Hepatocyte (in vitro differentiated cells): ENCODE data around the gene CCDC158.

Experiments used
- CTCF ChIP-seq: fragments of 200-600 bp; sonication (generic); IDR thresholded peaks from 2 replicates; pipeline ENCODE4 v1.5.1; 2016; ENCODE audit warnings: antibody characterized with exemption, mild to moderate bottlenecking; ENCODE audit not compliant: poor library complexity
- EZH2phosphoT487 ChIP-seq: fragments of 200-600 bp; sonication (generic); IDR thresholded peaks from one replicate; pipeline ENCODE4 v1.6.1; 2018; ENCODE audit warnings: antibody characterized with exemption, mild to moderate bottlenecking, low read depth, moderate library complexity; ENCODE audit not compliant: unreplicated experiment, severe bottlenecking

- no peak for TF ChIP-seq CTCF
- no peak for TF ChIP-seq EZH2phosphoT487
Measured at GRCh38 chr4:76341063-76341462, 79.9 kb downstream of the CCDC158 start.
